Left lung (tissue), 10 donors: ENCODE data around the gene PRR19. TPM values are rescaled to one million over a fixed set of nuclear protein-coding genes. Genes with fewer than 3 reads are reported as not detected.
"Not testable (repeated sequence)": the region's sequence is repeated elsewhere in the genome, so short reads cannot be mapped to it uniquely, and the experiment has no call there.

Experiments used
- ATAC-seq: fragments of 200-7000 bp; cut with Tn5 transposase; one replicate; pipeline ENCODE4 v1.9.1; 2020; ENCODE audit warnings: moderate library complexity
- DNase-seq, 4 donors: peaks; one replicate each; pipeline ENCODE4 v3.0.0-alpha.2; 2013 to 2020
- H3K27ac ChIP-seq, 2 donors: fragments of 200-600 bp; sonication (generic) in 1 of 2; one replicate each; pipeline versions ENCODE4 v1.5.0 to v1.8.0; 2020 to 2021
- H3K27me3 ChIP-seq, 2 donors: fragments of 200-600 bp; sonication (generic) in 1 of 2; one replicate each; pipeline versions ENCODE4 v1.5.0 to v1.8.0; 2020 to 2021
- H3K36me3 ChIP-seq, 2 donors: fragments of 200-600 bp; sonication (generic) in 1 of 2; one replicate each; pipeline versions ENCODE4 v1.5.0 to v1.8.0; 2020 to 2021
- H3K4me1 ChIP-seq, 2 donors: fragments of 200-600 bp; one replicate each; pipeline ENCODE4 v1.8.0; 2021
- H3K4me3 ChIP-seq, 2 donors: fragments of 200-600 bp; sonication (generic) in 1 of 2; one replicate each; pipeline versions ENCODE4 v1.5.0 to v1.8.0; 2020 to 2021; ENCODE audit warnings: mild to moderate bottlenecking in 1 of 2
- H3K9me3 ChIP-seq, 2 donors: fragments of 200-600 bp; sonication (generic) in 1 of 2; one replicate each; pipeline versions ENCODE4 v1.5.0 to v1.8.0; 2020 to 2021
- intact Hi-C, 2 donors: fragments of 100-400 bp; cut with DNase I; formaldehyde crosslinking; loops; one replicate each; pipeline versions ENCODE4 v1.11.2 to v1.14.2; 2022
- polyA plus RNA-seq, 6 donors: library from polyadenylated mRNA; unstranded; fragments of 120-200 nt; gene quantifications; one replicate each; pipeline ENCODE4 v1.2.1, GENCODE V29; 2013; ENCODE audit not compliant: insufficient read length in 6 of 6
- total RNA-seq, 2 donors: library from RNA; stranded (reverse); fragmentation: NEBNext Ultra II Directional; extraction: Animal tissue kit (Norgen Biotek cat#: 25700); gene quantifications; one replicate each; pipeline ENCODE4 v1.2.1, GENCODE V29; 2021
- TF ChIP-seq, protein P1 (sequence below), 2 donors: fragments of 200-600 bp; sonication (generic) in 1 of 2; IDR thresholded peaks; one replicate each; pipeline versions ENCODE4 v1.5.0 to v1.8.0; 2021; ENCODE audit warnings: antibody characterized with exemption in 2 of 2
- donor health status: DM: no; HTN: yes; CAD: no.
- donor health status: DM: no; HTN: no; CAD: no.

The PRR19 gene
- total and polyA plus RNA-seq, 8 donors, result 1.1 to 2.6 (median 1.4) TPM

GRCh38 chr19:42335971-42336370 is 34.0 kb downstream of the PRR19 start:
- no peak for DNase-seq
- no peaks in the 10 kb centered on the region for H3K9me3 ChIP-seq
- no peak overlapping the region for H3K27ac ChIP-seq
- TF ChIP-seq, protein P1, sequence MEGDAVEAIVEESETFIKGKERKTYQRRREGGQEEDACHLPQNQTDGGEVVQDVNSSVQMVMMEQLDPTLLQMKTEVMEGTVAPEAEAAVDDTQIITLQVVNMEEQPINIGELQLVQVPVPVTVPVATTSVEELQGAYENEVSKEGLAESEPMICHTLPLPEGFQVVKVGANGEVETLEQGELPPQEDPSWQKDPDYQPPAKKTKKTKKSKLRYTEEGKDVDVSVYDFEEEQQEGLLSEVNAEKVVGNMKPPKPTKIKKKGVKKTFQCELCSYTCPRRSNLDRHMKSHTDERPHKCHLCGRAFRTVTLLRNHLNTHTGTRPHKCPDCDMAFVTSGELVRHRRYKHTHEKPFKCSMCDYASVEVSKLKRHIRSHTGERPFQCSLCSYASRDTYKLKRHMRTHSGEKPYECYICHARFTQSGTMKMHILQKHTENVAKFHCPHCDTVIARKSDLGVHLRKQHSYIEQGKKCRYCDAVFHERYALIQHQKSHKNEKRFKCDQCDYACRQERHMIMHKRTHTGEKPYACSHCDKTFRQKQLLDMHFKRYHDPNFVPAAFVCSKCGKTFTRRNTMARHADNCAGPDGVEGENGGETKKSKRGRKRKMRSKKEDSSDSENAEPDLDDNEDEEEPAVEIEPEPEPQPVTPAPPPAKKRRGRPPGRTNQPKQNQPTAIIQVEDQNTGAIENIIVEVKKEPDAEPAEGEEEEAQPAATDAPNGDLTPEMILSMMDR (IDR thresholded peaks at IDR 0.05), result no peak
- H3K36me3 ChIP-seq, result peaks cover 0 to 20% of the 10 kb centered on the region in 2 donors
- intact Hi-C loops, result no loop called here
- no peaks in the 10 kb centered on the region for H3K4me1 ChIP-seq
- H3K27me3 ChIP-seq, result no peaks in the 10 kb centered on the region
- no peak for ATAC-seq
- no peak overlapping the region for H3K4me3 ChIP-seq

DNA sequence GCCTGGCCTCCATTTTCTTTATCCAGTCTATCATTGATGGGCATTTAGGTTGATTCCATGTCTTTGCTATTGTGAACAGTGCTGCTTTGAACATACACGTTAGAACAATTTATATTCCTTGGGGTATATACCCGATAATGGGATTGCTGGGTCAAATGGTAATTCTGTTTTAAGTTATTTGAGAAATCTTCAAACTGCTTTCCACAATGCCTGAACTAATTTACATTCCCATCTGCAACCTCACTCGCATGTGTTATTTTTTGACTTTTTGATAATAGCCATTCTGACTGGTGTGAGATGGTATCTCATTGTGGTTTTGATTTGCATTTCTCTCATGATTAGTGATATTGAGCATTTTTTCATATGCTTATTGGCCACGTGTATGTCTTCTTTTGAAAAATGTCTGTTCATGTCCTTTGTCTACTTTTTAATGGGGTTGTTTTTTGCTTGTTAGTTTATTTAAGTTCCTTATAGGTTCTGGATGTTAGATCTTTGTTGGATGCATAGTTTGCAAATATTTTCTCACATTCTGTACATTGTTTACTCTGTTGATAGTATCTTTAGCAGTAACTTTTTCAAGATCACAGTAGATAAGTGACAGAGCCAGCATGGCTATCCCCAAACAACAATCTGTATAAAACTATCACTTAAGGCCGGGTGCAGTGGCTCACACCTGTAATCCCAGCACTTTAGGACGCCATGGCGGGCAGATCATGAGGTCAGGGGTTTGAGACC is 37.4 kb downstream of the PRR19 start:
- intact Hi-C loops, ATAC-seq: not testable (repeated sequence)

DNA sequence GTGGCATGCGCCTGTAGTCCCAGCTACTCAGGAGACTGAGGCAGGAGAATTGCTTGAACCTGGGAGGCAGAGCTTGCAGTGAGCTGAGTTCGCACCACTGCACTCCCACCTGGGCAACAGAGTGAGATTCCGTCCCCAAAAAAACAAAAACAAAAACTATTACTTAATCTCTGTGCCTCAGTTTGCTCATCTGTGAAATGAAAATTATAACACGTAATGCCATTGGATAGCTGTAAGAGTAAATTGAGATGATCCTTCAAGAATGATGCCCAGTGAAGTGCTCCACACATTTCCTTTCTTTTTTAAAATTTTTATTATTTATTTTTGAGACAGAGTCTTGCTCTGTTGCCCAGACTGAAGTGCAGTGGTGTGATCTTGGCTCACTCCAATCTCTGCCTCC is 38.0 kb downstream of the PRR19 start:
- H3K27ac ChIP-seq, H3K9me3 ChIP-seq, DNase-seq, H3K4me3 ChIP-seq, ATAC-seq, intact Hi-C loops, H3K27me3 ChIP-seq, H3K4me1 ChIP-seq: not testable (repeated sequence)
- peaks cover 0 to 35% of the 10 kb centered on the region in 2 donors for H3K36me3 ChIP-seq

More for the DNA sequence above, 37.4 kb downstream of the PRR19 start:
- H3K4me3 ChIP-seq, H3K27ac ChIP-seq, H3K9me3 ChIP-seq, H3K27me3 ChIP-seq, H3K4me1 ChIP-seq: not testable (repeated sequence)
- H3K36me3 ChIP-seq, result peaks cover 0 to 30% of the 10 kb centered on the region in 2 donors
- peak in 1 of 4 donors; percentile 7 for DNase-seq

GRCh38 chr19:42343344-42344110 is 41.6 kb downstream of the PRR19 start:
- Histone ChIP-seq H3K9me3 (no peaks in the 10 kb centered on the region), H3K4me3 (no peak overlapping the region), H3K27me3 (no peaks in the 10 kb centered on the region), H3K36me3 (peaks cover 0 to 22% of the 10 kb centered on the region in 2 donors), H3K4me1 (peaks cover 0 to 14% of the 10 kb centered on the region in 2 donors), H3K27ac (no peak overlapping the region)
- intact Hi-C loops, result no loop called here
- ATAC-seq (no peak), DNase-seq (no peak)
- TF ChIP-seq, protein P1 (IDR thresholded peaks at IDR 0.05), result no peak

DNA sequence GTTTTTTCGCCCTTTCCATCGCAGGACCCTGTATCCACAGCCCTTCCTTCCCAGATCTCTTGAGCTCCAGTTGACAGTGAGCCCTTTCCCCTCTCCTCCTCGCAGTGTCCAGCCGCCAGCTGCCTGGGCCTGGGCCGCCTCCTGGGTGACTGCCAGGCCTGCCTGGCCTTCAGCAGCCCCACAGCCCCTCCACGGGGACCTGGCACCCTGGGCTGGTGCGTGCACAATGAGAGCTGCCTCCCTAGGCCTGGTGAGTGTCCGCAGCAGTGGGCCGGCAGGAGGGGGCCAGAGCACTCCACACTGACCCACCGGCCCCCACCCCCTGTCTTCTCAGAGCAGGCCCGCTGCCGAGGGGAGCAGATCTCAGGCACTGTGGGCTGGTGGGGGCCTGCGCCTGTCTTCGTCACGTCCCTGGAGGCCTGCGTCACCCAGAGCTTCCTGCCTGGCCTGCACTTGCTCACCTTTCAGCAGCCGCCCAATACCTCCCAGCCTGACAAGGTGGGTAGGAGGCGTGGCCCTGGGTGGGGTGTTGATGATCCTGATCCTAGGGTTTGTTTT is 42.5 kb downstream of the PRR19 start:
- Histone ChIP-seq H3K27me3 (no peaks in the 10 kb centered on the region), H3K4me1 (peaks cover 0 to 14% of the 10 kb centered on the region in 2 donors), H3K4me3 (no peak overlapping the region), H3K27ac (no peak overlapping the region), H3K36me3 (peaks cover 0 to 24% of the 10 kb centered on the region in 2 donors), H3K9me3 (no peaks in the 10 kb centered on the region)
- ATAC-seq (no peak), DNase-seq (peak in 1 of 4 donors; percentile 66)
- intact Hi-C loops, result no loop called here
- TF ChIP-seq, protein P1 (IDR thresholded peaks at IDR 0.05), result no peak
